ENCODE data around the gene PCBP3.

PCBP3 gene

DNA sequence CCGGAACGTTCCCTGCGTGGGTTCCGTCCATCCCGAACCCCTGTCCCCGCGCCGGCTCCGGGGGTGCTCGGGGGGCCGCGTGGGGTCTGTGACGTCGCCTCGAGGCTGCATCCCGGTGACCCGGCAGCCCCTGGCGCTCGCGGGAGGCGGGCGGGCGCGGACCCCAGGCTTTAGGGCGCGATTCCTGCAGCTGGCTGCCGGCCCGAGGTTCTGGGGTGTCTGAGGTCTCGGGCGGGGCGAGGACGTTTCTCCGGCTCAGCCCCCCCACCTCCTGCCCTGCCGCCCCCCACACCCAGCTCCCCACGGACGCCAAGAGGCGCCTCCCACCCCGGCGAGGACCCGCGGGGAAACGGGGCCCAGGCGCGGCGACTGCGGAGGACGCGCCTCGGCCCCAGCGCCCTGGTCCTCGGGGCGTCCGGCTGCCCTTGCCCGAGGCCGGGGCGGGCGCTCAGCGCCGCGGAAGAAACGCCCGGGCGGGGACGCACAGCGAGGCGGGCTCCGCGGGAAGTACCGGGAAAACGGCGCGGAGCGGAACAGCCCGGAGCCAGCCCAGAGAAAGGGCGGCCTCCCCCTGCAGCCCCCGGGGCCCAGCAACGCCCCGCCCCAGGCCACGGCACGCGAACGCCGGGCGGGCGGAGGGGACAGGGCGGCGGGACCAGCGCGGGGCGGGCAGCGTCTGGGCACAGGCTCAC lies 1.3 kb upstream of the PCBP3 start:
- no peaks in the 10 kb centered on the region for H3K9me2 ChIP-seq (replicated peaks; ENCODE audit: insufficient read depth, low read length)
- H3K4me2 ChIP-seq (ENCODE audit: low read depth, low read length) = no peak overlapping the region
- H3K27ac ChIP-seq (ENCODE audit: low read length) = no peak overlapping the region
- peaks cover 4% of the 10 kb centered on the region; the same call in 1 of the 2 replicates for H3F3A ChIP-seq (ENCODE audit: insufficient read depth, low read length)
- H3K4me1 ChIP-seq (ENCODE audit: low read length) = peaks cover 24% of the 10 kb centered on the region
- H2AFZ ChIP-seq (ENCODE audit: low read length) = no peak overlapping the region
- no peaks in the 10 kb centered on the region for H3K36me3 ChIP-seq (replicated peaks; ENCODE audit: insufficient read depth, low read length)
- H4K20me1 ChIP-seq (ENCODE audit: insufficient read depth, low read length) = 0 out of 2 replicates have a peak, but pooled peaks cover 3% of the 10 kb centered on the region
- H3K4me3 ChIP-seq (ENCODE audit: low read length) = no peak overlapping the region
- H3K9me3 ChIP-seq (replicated peaks; ENCODE audit: insufficient read depth, low read length) = no peaks in the 10 kb centered on the region
- H3K9ac ChIP-seq (ENCODE audit: low read length) = no peak overlapping the region
- no peaks in the 10 kb centered on the region for H3K27me3 ChIP-seq (replicated peaks; ENCODE audit: insufficient read depth, low read length)
- TF ChIP-seq, protein P1, sequence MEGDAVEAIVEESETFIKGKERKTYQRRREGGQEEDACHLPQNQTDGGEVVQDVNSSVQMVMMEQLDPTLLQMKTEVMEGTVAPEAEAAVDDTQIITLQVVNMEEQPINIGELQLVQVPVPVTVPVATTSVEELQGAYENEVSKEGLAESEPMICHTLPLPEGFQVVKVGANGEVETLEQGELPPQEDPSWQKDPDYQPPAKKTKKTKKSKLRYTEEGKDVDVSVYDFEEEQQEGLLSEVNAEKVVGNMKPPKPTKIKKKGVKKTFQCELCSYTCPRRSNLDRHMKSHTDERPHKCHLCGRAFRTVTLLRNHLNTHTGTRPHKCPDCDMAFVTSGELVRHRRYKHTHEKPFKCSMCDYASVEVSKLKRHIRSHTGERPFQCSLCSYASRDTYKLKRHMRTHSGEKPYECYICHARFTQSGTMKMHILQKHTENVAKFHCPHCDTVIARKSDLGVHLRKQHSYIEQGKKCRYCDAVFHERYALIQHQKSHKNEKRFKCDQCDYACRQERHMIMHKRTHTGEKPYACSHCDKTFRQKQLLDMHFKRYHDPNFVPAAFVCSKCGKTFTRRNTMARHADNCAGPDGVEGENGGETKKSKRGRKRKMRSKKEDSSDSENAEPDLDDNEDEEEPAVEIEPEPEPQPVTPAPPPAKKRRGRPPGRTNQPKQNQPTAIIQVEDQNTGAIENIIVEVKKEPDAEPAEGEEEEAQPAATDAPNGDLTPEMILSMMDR (IDR thresholded peaks at IDR 0.05; ENCODE audit: low read length) = no peak
- TF ChIP-seq EZH2phosphoT487 (IDR thresholded peaks at IDR 0.05; ENCODE audit: low read length) (no peak), EZH2 (optimal IDR thresholded peaks at IDR 0.05; ENCODE audit: low read depth, low read length) (no peak)
- 0 out of 2 replicates have a peak, but pooled peaks cover 8% of the 10 kb centered on the region for H3K79me2 ChIP-seq (ENCODE audit: low read length)
- no peak for DNase-seq

GRCh38 chr21:45644041-45644906 lies 749 bp downstream of the PCBP3 start:
- peak; percentile 82 for DNase-seq
- Histone ChIP-seq H3K9ac (ENCODE audit: low read length) (peak overlapping the region; percentile 8; the same call in 1 of the 2 replicates), H3K27me3 (replicated peaks; ENCODE audit: insufficient read depth, low read length) (no peaks in the 10 kb centered on the region), H3F3A (ENCODE audit: insufficient read depth, low read length) (peaks cover 4% of the 10 kb centered on the region; the same call in 1 of the 2 replicates), H3K79me2 (ENCODE audit: low read length) (0 out of 2 replicates have a peak, but pooled peaks cover 8% of the 10 kb centered on the region), H3K9me3 (replicated peaks; ENCODE audit: insufficient read depth, low read length) (no peaks in the 10 kb centered on the region), H4K20me1 (ENCODE audit: insufficient read depth, low read length) (0 out of 2 replicates have a peak, but pooled peaks cover 3% of the 10 kb centered on the region), H2AFZ (ENCODE audit: low read length) (no peak overlapping the region), H3K4me1 (ENCODE audit: low read length) (peaks cover 23% of the 10 kb centered on the region), H3K4me2 (ENCODE audit: low read depth, low read length) (peak overlapping the region; percentile 69), H3K9me2 (replicated peaks; ENCODE audit: insufficient read depth, low read length) (no peaks in the 10 kb centered on the region), H3K36me3 (replicated peaks; ENCODE audit: insufficient read depth, low read length) (no peaks in the 10 kb centered on the region), H3K4me3 (ENCODE audit: low read length) (peak overlapping the region; percentile 47), H3K27ac (ENCODE audit: low read length) (no peak overlapping the region)
- TF ChIP-seq, protein P1 (IDR thresholded peaks at IDR 0.05; ENCODE audit: low read length) = no peak
- no peak for TF ChIP-seq EZH2 (optimal IDR thresholded peaks at IDR 0.05; ENCODE audit: low read depth, low read length)
- no peak for TF ChIP-seq EZH2phosphoT487 (IDR thresholded peaks at IDR 0.05; ENCODE audit: low read length)

- Histone ChIP-seq H3K4me3 (ENCODE audit: low read length) (no peak overlapping the region), H3K9ac (ENCODE audit: low read length) (no peak overlapping the region), H3K36me3 (replicated peaks; ENCODE audit: insufficient read depth, low read length) (no peaks in the 10 kb centered on the region), H3K4me1 (ENCODE audit: low read length) (no peaks in the 10 kb centered on the region), H3K9me3 (replicated peaks; ENCODE audit: insufficient read depth, low read length) (no peaks in the 10 kb centered on the region), H2AFZ (ENCODE audit: low read length) (no peak overlapping the region), H3K27ac (ENCODE audit: low read length) (no peak overlapping the region), H3K4me2 (ENCODE audit: low read depth, low read length) (no peak overlapping the region), H3K9me2 (replicated peaks; ENCODE audit: insufficient read depth, low read length) (no peaks in the 10 kb centered on the region), H3F3A (ENCODE audit: insufficient read depth, low read length) (no peaks in the 10 kb centered on the region), H3K27me3 (replicated peaks; ENCODE audit: insufficient read depth, low read length) (no peaks in the 10 kb centered on the region), H4K20me1 (ENCODE audit: insufficient read depth, low read length) (no peaks in the 10 kb centered on the region), H3K79me2 (ENCODE audit: low read length) (no peaks in the 10 kb centered on the region)
- no peak for DNase-seq
- TF ChIP-seq, protein P1 (IDR thresholded peaks at IDR 0.05; ENCODE audit: low read length) = no peak
- no peak for TF ChIP-seq EZH2 (optimal IDR thresholded peaks at IDR 0.05; ENCODE audit: low read depth, low read length)
- no peak for TF ChIP-seq EZH2phosphoT487 (IDR thresholded peaks at IDR 0.05; ENCODE audit: low read length)
Measured at GRCh38 chr21:45651921-45652320, 8.4 kb downstream of the PCBP3 start.

All from MM.1S (cell line).